ENCODE data around the gene HDDC3.
"Not testable (repeated sequence)": the region's sequence is repeated elsewhere in the genome, so short reads cannot be mapped to it uniquely, and the experiment has no call there.

The HDDC3 gene

GRCh38 chr15:90910441-90911301 is 21.7 kb downstream of the HDDC3 start:
- DNase-seq (ENCODE audit: low read depth in 2 of 2, low spot score in 1 of 2), result no peak

GRCh38 chr15:90909976-90910375 is 22.4 kb downstream of the HDDC3 start:
- DNase-seq (ENCODE audit: low read depth in 2 of 2, low spot score in 1 of 2), result no peak

GRCh38 chr15:90909449-90909848 is 22.9 kb downstream of the HDDC3 start:
- not testable (repeated sequence) for DNase-seq (ENCODE audit: low read depth in 2 of 2, low spot score in 1 of 2)

GRCh38 chr15:90907838-90908507 is 24.4 kb downstream of the HDDC3 start:
- DNase-seq (ENCODE audit: low read depth in 2 of 2, low spot score in 1 of 2), result no peak

GRCh38 chr15:90907051-90907660 is 25.2 kb downstream of the HDDC3 start:
- DNase-seq (ENCODE audit: low read depth in 2 of 2, low spot score in 1 of 2), result no peak

GRCh38 chr15:90906181-90906849 is 26.0 kb downstream of the HDDC3 start:
- no peak for DNase-seq (ENCODE audit: low read depth in 2 of 2, low spot score in 1 of 2)

GRCh38 chr15:90905306-90906180 is 26.8 kb downstream of the HDDC3 start:
- no peak for DNase-seq (ENCODE audit: low read depth in 2 of 2, low spot score in 1 of 2)

- DNase-seq (ENCODE audit: low read depth in 2 of 2, low spot score in 1 of 2), result no peak
These were observed 27.6 kb downstream of the HDDC3 start for GRCh38 chr15:90904746-90905145.

- DNase-seq (ENCODE audit: low read depth in 2 of 2, low spot score in 1 of 2), result no peak
These were observed 28.4 kb downstream of the HDDC3 start for GRCh38 chr15:90903733-90904536.

- DNase-seq (ENCODE audit: low read depth in 2 of 2, low spot score in 1 of 2), result peak; percentile 32 to 52
These were observed 29.3 kb downstream of the HDDC3 start, which contains the start of gene MAN2A2 for GRCh38 chr15:90902840-90903732. MAN2A2 (plus strand) TSS chr15:90903302; CDS start chr15:90904208, 906 bp downstream.

GRCh38 chr15:90902040-90902839 is 30.1 kb downstream of the HDDC3 start:
- peak; percentile 25 to 42 for DNase-seq (ENCODE audit: low read depth in 2 of 2, low spot score in 1 of 2)

- DNase-seq (ENCODE audit: low read depth in 2 of 2, low spot score in 1 of 2), result no peak
These were observed 30.9 kb downstream of the HDDC3 start for GRCh38 chr15:90901175-90902039.

GRCh38 chr15:90897131-90897655 is 35.2 kb downstream of the HDDC3 start:
- not testable (repeated sequence) for DNase-seq (ENCODE audit: low read depth in 2 of 2, low spot score in 1 of 2)

GRCh38 chr15:90895571-90896117 is 36.7 kb downstream of the HDDC3 start:
- no peak for DNase-seq (ENCODE audit: low read depth in 2 of 2, low spot score in 1 of 2)

- no peak for DNase-seq (ENCODE audit: low read depth in 2 of 2, low spot score in 1 of 2)
These were observed 38.9 kb downstream of the HDDC3 start for GRCh38 chr15:90893175-90894090.
